WTC11 (cell line): Measurements from ENCODE around the gene RAC2. TPM values are rescaled to one million over a fixed set of nuclear protein-coding genes. Genes with fewer than 3 reads are reported as not detected.

Experiments
- ATAC-seq: fragments of 200-7000 bp; cut with Tn5 transposase; 2 replicates; pipeline ENCODE4 v1.10.0; 2021; ENCODE audit warnings: mild to moderate bottlenecking, moderate library complexity
- CTCF ChIA-PET: fragments of 300-600 bp; sonication (Branson Sonifier 250); formaldehyde crosslinking; loops from one replicate; lab custom pipeline; 2021; ENCODE audit warnings: antibody characterized with exemption; lab: Charles Lee
- POLR2A ChIA-PET: fragments of 350-600 bp; sonication (Branson Sonifier 250); formaldehyde crosslinking; loops from one replicate; lab custom pipeline; 2021; ENCODE audit warnings: antibody characterized with exemption; lab: Charles Lee
- DNase-seq: peaks from one replicate; pipeline ENCODE4 v3.0.0; 2021; ENCODE audit warnings: low spot score
- H3K27ac Mint-ChIP-seq: 2 replicates; pipeline ENCODE4 v1.8.0; 2021; ENCODE audit warnings: mixed read lengths
- H3K27me3 Mint-ChIP-seq: 2 replicates; pipeline ENCODE4 v1.8.0; 2021; ENCODE audit warnings: low read depth, mild to moderate bottlenecking, moderate library complexity, mixed read lengths
- H3K36me3 Mint-ChIP-seq: 2 replicates; pipeline ENCODE4 v1.8.0; 2021; ENCODE audit warnings: mixed read lengths
- H3K4me1 Mint-ChIP-seq: 2 replicates; pipeline ENCODE4 v1.8.0; 2022; ENCODE audit warnings: mixed read lengths
- H3K4me3 Mint-ChIP-seq: 2 replicates; pipeline ENCODE4 v1.8.0; 2021; ENCODE audit warnings: mild to moderate bottlenecking, moderate library complexity, mixed read lengths
- H3K9me3 Mint-ChIP-seq: 2 replicates; pipeline ENCODE4 v1.8.0; 2021; ENCODE audit warnings: mixed read lengths
- ATF1 ChIP-seq: sonication (generic); formaldehyde crosslinking; IDR thresholded peaks from 2 replicates; pipeline ENCODE4 v1.8.1; 2023; ENCODE audit warnings: mild to moderate bottlenecking, moderate library complexity, missing genetic modification reagents
- E2F5 ChIP-seq: sonication (generic); formaldehyde crosslinking; IDR thresholded peaks from 2 replicates; pipeline ENCODE4 v1.8.1; 2022; ENCODE audit warnings: mild to moderate bottlenecking, moderate library complexity, missing genetic modification reagents
- EMX1 ChIP-seq: fragments of 250-450 bp; sonication (Bioruptor Pico); IDR thresholded peaks from 2 replicates; pipeline ENCODE4 v1.8.0; 2021; ENCODE audit warnings: mild to moderate bottlenecking
- GTF2I ChIP-seq: fragments of 250-450 bp; sonication (Bioruptor Pico); conservative IDR thresholded peaks from 2 replicates; pipeline ENCODE4 v1.4.0; 2021; ENCODE audit warnings: mild to moderate bottlenecking
- JAZF1 ChIP-seq: fragments of 250-450 bp; sonication (Bioruptor Pico); IDR thresholded peaks from 2 replicates; pipeline ENCODE4 v1.9.0; 2021; ENCODE audit warnings: moderate library complexity, mild to moderate bottlenecking, inconsistent platforms
- JUN ChIP-seq: sonication (generic); formaldehyde crosslinking; IDR thresholded peaks from 2 replicates; pipeline ENCODE4 v1.8.0; 2023; ENCODE audit warnings: mild to moderate bottlenecking, missing genetic modification reagents
- NR1H2 ChIP-seq: sonication (generic); formaldehyde crosslinking; IDR thresholded peaks from 2 replicates; pipeline ENCODE4 v1.9.0; 2021; ENCODE audit warnings: mild to moderate bottlenecking, moderate library complexity, missing genetic modification reagents
- NR2C2 ChIP-seq: sonication (generic); formaldehyde crosslinking; IDR thresholded peaks from 2 replicates; pipeline ENCODE4 v1.8.0; 2022; ENCODE audit warnings: mild to moderate bottlenecking, missing genetic modification reagents
- OVOL2 ChIP-seq: fragments of 250-450 bp; sonication (Bioruptor Pico); IDR thresholded peaks from 2 replicates; pipeline ENCODE4 v1.9.0; 2021; ENCODE audit warnings: mild to moderate bottlenecking, borderline replicate concordance
- SMAD3 ChIP-seq: sonication (generic); formaldehyde crosslinking; IDR thresholded peaks from 2 replicates; pipeline ENCODE4 v1.8.0; 2022; ENCODE audit warnings: missing genetic modification reagents, mild to moderate bottlenecking, borderline replicate concordance
- TEAD1 ChIP-seq: sonication (generic); formaldehyde crosslinking; IDR thresholded peaks from 2 replicates; pipeline ENCODE4 v1.8.0; 2022; ENCODE audit warnings: mild to moderate bottlenecking, missing genetic modification reagents
- ZNF263 ChIP-seq: sonication (generic); formaldehyde crosslinking; IDR thresholded peaks from 2 replicates; pipeline ENCODE4 v1.8.1; 2022; ENCODE audit warnings: low read depth, mild to moderate bottlenecking, moderate library complexity, missing genetic modification reagents
- ZNF317 ChIP-seq: sonication (generic); formaldehyde crosslinking; IDR thresholded peaks from 2 replicates; pipeline ENCODE4 v1.8.1; 2023; ENCODE audit warnings: low read depth, mild to moderate bottlenecking, moderate library complexity, missing genetic modification reagents, borderline replicate concordance
- ZNF423 ChIP-seq: fragments of 250-450 bp; sonication (Bioruptor Pico); IDR thresholded peaks from 2 replicates; pipeline ENCODE4 v2.1.2; 2022; ENCODE audit warnings: mild to moderate bottlenecking, moderate library complexity
- ZNF512 ChIP-seq: sonication (generic); formaldehyde crosslinking; IDR thresholded peaks from 2 replicates; pipeline ENCODE4 v1.8.1; 2022; ENCODE audit warnings: missing genetic modification reagents, borderline replicate concordance
- total RNA-seq: library from RNA; stranded (reverse); gene quantifications from 3 replicates; pipeline ENCODE4 v1.2.3, GENCODE V29; 2021
- TF ChIP-seq, protein P1 (sequence below): sonication (generic); formaldehyde crosslinking; IDR thresholded peaks from 2 replicates; pipeline ENCODE4 v1.8.0; 2022; ENCODE audit warnings: missing genetic modification reagents
- TF ChIP-seq, protein P2 (sequence below): sonication (generic); formaldehyde crosslinking; IDR thresholded peaks from 2 replicates; pipeline ENCODE4 v1.8.0; 2023; ENCODE audit warnings: missing genetic modification reagents

Gene RAC2
- total RNA-seq, 1 experiment from 2014 or later, result 3.6 TPM

GRCh38 chr22:37215890-37216289 lies 28.2 kb downstream of the RAC2 start:
- CTCF ChIA-PET, result interaction anchor here (1.2 to 4.8 kb wide), 4 partner anchors 10 to 89 kb away, joined by 3 to 21 read pairs (median 4); no protein-coding TSS in a partner anchor
- Mint-ChIP-seq H3K4me1 (peaks cover 15% of the 10 kb centered on the region), H3K27me3 (peaks cover 12% of the 10 kb centered on the region), H3K4me3 (no peak overlapping the region), H3K9me3 (peaks cover 3% of the 10 kb centered on the region), H3K27ac (no peak overlapping the region), H3K36me3 (no peaks in the 10 kb centered on the region)
- no peak for ATAC-seq
- POLR2A ChIA-PET, result no interaction called here
- no peak for DNase-seq
- no peak for TF ChIP-seq ZNF263 (CRISPR knock-in tag)
- TF ChIP-seq SMAD3 (CRISPR knock-in tag), result no peak
- no peak for TF ChIP-seq E2F5 (CRISPR knock-in tag)
- no peak for TF ChIP-seq ATF1
- TF ChIP-seq JAZF1 (CRISPR knock-in tag), result no peak
- no peak for TF ChIP-seq NR2C2
- no peak for TF ChIP-seq ZNF317 (CRISPR knock-in tag)
- TF ChIP-seq, protein P1, sequence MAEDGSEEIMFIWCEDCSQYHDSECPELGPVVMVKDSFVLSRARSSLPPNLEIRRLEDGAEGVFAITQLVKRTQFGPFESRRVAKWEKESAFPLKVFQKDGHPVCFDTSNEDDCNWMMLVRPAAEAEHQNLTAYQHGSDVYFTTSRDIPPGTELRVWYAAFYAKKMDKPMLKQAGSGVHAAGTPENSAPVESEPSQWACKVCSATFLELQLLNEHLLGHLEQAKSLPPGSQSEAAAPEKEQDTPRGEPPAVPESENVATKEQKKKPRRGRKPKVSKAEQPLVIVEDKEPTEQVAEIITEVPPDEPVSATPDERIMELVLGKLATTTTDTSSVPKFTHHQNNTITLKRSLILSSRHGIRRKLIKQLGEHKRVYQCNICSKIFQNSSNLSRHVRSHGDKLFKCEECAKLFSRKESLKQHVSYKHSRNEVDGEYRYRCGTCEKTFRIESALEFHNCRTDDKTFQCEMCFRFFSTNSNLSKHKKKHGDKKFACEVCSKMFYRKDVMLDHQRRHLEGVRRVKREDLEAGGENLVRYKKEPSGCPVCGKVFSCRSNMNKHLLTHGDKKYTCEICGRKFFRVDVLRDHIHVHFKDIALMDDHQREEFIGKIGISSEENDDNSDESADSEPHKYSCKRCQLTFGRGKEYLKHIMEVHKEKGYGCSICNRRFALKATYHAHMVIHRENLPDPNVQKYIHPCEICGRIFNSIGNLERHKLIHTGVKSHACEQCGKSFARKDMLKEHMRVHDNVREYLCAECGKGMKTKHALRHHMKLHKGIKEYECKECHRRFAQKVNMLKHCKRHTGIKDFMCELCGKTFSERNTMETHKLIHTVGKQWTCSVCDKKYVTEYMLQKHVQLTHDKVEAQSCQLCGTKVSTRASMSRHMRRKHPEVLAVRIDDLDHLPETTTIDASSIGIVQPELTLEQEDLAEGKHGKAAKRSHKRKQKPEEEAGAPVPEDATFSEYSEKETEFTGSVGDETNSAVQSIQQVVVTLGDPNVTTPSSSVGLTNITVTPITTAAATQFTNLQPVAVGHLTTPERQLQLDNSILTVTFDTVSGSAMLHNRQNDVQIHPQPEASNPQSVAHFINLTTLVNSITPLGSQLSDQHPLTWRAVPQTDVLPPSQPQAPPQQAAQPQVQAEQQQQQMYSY, result no peak
- TF ChIP-seq EMX1 (CRISPR knock-in tag), result no peak
- no peak for TF ChIP-seq OVOL2
- no peak for TF ChIP-seq NR1H2 (CRISPR knock-in tag)
- no peak for TF ChIP-seq JUN (CRISPR knock-in tag)
- TF ChIP-seq ZNF423 (CRISPR knock-in tag), result no peak
- TF ChIP-seq GTF2I (CRISPR knock-in tag), result no peak
- no peak for TF ChIP-seq TEAD1 (CRISPR knock-in tag)

DNA sequence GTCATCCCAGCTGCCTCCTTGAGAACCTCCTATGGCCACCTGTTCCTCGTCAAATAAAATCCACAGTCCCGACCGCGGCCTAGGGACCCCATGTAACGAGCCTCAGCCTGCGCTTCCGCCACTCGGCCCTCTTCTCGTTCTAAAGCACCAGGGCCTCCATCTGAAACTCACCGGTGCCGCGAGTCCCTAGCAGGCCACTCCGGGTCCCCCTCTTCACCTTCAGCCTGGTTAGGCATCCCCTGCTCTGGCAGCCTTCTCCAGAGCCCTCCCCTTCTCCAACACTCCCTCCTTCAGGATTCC lies 29.4 kb downstream of the RAC2 start:
- ChIA-PET CTCF (interaction anchor here (4.8 kb wide), 1 partner anchor 15 kb away, joined by 21 read pairs; no protein-coding TSS in a partner anchor), POLR2A (no interaction called here)
- Mint-ChIP-seq H3K9me3 (no peaks in the 10 kb centered on the region), H3K4me1 (peaks cover 12% of the 10 kb centered on the region), H3K36me3 (no peaks in the 10 kb centered on the region), H3K4me3 (no peak overlapping the region), H3K27me3 (peaks cover 12% of the 10 kb centered on the region), H3K27ac (peak overlapping the region; percentile 15; the same call in 1 of the 2 replicates)
- DNase-seq, result no peak
- no peak for TF ChIP-seq ZNF512 (CRISPR knock-in tag)
- TF ChIP-seq, protein P2, sequence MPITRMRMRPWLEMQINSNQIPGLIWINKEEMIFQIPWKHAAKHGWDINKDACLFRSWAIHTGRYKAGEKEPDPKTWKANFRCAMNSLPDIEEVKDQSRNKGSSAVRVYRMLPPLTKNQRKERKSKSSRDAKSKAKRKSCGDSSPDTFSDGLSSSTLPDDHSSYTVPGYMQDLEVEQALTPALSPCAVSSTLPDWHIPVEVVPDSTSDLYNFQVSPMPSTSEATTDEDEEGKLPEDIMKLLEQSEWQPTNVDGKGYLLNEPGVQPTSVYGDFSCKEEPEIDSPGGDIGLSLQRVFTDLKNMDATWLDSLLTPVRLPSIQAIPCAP (CRISPR knock-in tag), result no peak
- no peak for ATAC-seq
